AG20443 (cell line): ENCODE results near the gene ASTN2.
A peak's percentile ranks its signal among the peaks of the same experiment; 100 is the strongest.

Experiments used
- DNase-seq: peaks from one replicate; pipeline ENCODE4 v3.0.0; 2012; ENCODE audit warnings: low spot score, mixed read lengths

Gene ASTN2

DNA sequence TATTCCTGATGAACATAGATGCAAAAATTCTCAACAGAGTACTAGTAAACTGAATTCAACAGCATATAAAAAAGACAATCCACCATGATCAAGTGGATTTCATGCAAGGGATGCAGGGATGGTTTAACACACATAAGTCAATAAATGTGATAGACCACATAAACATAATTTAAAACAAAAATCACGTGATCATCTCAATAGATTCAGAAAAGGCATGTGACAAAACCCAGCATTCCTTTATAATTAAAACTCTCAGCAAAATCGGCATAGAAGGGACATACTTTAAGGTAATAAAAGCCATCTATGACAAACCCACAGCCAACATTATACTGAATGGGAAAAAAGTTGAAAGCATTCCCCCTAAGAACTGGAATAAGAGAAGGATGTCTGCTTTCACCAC, 894.6 kb downstream of the ASTN2 start:
- no peak for DNase-seq

DNA sequence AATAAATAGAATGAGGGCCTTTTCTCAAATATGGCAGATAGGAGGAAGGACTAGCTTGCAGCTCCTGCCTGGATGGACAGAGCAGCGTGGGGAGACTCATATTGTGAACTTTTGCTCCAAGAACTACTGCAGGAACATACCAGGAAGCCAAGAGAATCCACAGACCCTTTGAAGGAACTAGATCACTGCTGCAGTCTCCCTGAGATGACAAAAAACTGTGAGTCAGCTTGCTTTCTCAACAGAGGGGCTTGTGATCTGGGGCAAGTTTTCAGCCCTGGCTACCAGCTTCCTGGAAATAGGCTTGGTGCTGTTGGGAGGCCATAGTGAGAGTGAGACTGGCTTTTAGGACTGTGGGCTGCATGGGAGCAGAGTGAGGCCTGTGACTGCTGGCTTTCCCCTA, 898.4 kb downstream of the ASTN2 start:
- DNase-seq = no peak

DNA sequence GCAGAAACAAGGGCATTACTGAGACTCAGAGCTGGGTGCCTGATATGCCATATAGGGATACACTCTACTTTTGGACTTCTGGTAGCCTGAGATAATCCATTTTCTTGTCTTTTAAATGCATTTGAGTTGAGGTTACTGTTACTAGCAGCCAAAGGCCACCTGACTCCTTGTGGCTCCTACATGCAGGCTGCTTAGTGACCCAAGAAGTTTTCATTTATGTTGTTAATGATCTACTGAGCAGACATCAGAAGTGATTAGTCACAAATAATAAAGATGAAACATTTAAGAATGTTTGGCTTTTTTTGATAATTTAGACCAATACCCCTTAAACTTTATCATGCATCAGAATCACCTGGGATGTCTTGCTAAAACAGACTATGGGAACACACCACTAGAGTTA, 899.3 kb downstream of the ASTN2 start:
- no peak for DNase-seq

DNA sequence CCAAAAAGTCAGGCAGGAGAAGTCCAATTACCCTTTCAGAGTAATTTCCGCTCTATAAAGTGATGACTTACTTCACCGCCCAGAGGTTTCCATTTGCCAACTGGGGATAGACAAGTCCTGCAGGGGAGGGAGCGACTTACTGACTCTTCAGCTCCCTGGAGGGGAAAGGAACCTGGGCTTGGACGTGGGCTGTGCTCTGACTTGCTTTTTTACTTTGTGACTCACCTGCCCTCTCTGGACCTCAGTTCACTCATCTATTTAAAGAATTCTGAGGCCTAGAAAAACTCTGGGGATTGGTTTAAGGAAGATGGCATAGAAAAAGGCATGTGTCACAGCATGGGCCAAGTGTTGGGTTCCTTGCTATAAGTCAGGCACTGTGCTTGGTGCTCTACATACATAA, 908.2 kb downstream of the ASTN2 start:
- DNase-seq = no peak

DNA sequence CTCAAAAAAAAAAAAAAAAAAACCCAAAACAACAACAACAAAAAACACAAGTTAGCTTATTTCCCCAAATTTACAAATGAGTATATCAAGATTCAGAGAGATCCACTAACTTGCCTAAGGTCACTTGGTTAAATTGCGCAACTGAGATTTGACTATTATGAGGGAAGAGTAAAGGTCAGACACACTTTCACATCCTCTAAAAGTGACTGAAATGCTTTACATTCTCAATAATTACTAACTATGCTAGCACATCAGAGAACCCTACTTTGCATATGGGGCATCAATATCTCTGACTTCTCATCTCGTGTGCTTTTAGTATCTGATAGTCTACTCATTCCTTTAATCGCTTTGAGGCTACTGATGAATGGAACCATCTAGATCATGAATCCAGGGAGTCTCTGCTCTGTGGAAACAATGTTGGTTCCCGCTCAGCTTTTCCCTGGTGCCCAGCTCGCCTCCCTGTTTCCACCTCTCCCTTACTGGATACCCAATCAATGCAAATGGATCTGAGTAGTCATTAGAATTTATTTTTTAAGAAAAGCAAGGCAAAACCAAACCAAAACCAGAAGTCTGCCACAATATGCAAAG, 909.9 kb downstream of the ASTN2 start:
- no peak for DNase-seq

DNA sequence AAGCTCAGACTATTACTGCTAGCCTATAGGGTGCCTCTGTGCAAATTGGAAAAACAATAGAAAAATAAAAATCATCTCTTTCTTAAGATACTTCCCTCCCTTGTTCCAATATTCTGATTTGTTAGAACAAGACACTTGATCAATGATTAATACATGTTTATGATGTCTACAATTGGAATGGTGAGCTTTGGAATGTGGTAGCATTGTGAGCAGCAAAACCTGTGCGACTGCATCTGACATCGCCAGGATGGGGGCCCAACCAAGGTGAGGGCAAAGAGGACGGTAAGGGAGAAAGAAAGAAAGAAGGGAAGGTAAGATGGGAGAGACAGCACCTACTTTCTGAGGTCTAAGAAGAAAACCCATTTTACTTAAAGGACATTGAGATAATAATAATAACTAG, 910.8 kb downstream of the ASTN2 start:
- DNase-seq = no peak

DNA sequence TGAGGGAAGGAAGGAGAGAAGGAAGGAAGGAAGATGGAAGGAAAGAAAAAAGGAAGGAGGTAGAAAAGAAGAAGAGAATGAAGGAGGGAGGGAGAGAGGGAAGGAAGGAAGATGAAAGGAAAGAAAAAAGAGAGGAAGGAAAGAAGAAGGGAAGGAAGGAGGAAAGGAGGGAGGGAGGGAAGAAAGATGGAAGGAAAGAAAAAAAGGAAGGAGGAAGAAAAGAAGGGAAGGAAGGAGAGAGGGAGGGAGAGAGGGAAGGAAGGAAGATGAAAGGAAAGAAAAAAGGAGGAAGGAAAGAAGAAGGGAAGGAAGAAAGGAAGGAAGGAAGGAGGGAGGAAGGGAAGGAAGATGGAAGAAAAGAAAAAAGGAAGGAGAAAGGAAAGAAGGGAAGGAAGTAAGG, 912.1 kb downstream of the ASTN2 start:
- no peak for DNase-seq

DNA sequence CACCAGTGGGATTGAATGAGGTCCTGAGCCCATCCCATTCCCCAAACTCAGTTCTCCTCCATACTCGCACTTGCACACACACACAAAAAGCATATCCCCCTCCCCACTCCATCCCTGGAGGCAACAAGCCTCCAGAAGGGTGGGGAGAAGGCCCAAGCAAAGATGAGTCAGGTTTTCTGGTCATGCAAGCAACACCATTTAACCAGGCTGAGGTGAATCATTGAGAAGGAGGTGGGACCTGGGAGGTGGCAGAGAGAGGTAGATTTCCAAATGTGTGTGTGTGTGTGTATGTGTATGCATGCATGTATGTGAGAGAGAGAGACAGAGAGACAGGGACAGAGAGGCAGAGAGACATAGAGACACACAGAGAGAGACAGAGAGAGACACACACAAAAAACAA, 913.0 kb downstream of the ASTN2 start:
- DNase-seq = peak; percentile 38

DNA sequence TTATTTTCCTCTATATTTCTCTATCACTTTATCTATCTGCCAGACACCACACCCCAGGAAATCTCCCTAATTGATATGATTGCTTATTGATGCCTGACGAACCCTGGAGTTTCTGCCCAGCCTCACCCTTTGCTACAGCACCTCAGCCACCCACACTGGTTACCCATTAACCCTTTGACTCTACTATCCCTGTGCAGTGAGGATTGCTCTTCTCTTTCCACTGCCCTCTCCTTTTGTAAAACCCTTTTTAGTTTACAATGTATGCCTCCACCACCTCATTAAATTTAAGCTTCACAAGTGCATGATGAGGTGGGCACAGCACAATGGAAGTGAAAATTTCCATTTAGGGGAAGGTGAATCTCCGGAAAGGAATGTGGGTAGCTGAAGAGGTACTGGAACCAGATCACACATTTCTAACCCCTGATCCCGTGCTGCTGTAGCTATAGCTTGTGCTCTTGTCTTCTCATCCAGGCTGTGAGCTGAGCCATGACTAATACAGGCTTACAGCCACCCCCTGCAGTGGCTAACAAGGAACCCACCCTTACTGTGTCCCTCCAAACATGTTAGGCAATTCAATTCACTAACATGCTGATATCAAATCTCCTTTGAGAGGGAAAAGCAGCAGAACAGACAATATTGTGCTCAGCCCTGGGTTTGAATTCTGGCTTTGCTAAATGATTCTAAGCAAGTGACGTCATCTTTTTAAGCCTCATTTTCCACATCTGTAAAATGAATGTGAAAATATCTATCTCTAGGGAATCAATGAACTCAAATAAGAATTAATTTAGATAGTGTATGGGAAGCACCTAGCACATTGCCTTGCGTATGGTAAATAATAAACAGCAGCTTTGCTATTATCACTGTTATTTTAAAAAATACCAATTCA, 914.6 kb downstream of the ASTN2 start:
- DNase-seq = peak; percentile 88

DNA sequence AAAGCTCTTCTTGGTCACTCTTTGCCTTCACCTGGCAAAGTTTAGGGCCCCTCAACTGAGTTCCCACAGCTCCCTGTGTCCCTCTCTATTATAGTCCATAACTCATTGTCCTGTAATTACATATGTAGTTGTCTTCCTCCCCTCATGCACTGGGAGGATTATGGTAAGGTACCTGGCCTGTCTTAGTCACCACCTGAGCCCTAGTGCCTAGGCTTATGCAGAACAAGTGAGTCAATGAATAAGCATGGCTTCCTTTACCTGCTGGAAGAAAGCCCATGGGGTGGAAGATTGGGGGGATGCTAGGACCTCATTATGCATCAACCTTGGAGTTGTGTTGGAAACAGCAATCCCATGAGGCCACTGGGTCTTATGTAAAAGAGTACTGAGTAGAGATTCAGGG, 915.4 kb downstream of the ASTN2 start:
- DNase-seq = no peak

DNA sequence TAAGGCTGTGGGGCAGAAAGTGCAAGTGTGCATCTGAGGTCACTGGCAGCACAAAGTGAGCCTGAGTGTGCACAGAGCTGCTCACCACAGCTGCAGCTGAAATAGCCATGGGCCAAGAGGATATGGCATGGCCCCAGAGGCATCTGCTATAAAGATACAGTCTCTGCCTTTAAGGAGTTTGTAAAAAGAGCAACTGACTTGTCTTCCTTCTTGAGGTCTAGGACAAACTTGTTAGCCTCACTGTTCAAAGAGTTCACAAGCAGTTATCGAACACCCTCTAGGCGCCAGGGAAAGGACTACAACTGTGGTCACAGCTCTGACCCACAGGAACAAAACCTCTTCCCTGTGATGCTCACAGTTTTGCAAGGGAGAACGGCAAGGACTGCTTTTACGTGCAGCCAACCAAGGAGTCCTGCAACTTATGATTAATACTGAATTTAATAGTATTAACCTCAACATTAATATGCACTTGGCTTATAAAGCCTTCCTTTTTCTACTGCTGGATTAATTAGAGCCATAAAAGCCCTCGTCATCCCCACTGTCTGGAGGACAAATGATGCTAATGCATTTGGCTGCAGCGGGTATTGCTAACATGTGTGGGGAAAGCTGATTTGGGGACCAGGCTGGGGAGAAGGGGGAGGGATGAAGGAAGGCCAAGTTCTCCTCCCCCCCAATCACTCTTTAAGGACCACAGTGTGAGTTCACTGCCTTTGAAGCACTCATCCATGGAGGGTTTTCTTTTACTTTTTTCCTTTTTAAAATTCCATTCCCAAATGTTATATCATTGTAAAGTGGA, 917.6 kb downstream of the ASTN2 start:
- DNase-seq = no peak

DNA sequence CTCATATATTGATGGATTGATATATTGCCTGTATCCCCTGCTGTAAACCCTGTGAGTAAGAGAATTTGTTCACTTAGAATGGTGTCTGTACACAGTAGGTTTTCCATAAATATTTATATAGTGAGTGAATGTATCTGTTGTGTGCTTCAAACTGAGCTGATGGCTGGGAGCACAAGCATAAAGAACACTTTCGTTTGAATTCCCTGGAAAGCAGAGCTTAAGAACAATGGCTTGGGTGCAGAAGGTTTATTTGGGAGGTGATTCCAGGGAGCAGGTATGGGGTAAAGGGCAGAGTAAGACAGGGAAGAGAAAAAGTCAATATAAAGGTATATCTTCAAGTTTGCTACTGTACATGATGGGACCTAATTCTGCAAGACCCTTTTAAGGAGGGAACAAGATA, 918.7 kb downstream of the ASTN2 start:
- no peak for DNase-seq

DNA sequence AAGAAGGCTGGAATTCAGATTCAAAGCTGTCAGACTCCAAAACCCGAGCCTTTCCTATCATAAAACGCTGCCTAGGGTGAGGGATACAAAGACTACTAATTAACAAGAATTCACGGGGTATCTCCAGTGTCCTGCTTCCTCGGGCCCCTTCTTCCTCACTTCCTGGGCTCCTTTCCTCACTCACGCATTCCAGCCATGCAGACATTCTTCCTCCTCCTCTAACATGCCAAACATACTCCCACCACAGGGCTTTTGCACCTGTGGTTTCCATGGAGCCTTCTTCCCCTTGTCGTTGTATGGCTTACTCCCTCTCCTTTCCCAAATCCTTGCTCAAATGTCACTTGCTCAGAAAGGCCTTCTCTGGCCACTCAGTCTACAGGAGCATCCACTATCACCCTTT, 919.1 kb downstream of the ASTN2 start:
- DNase-seq = no peak

DNA sequence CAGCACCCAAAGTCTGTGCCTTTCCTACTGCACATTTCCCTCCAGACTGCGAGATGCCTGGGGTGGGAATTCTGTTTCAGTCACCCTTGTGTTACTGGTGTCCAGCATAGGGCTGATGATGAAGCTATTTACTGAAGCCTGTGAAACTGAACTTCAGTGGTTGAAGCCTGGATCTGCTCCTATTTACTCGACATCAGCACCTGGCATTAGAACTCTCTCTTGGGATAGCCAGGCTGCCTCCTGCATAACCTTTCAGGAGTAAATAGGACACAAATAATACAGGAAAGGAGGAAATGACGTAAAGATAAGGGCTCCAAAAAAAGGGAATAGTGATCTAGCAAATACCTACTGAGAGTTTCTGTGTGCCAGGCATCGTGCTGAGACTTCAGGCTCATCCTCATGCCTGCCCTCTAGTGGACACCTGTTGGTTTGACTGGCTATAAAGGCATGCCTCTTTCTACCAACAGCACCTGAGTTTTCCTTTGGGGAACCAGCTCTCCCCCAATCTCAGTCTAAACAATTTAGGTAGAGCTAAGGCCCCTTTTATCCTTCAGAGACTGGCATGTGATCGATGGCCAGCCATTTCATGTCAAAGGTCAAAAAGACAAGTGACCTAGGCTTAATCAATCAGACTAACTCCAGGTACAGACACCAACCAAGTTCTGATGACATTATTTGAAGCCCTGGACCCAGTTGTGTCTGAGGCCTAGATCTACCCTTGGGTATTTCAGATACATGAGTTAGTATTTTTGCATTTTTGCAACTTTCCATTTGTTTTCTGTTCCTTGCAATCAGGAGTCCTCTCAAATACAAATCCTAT, 919.8 kb downstream of the ASTN2 start:
- no peak for DNase-seq

DNA sequence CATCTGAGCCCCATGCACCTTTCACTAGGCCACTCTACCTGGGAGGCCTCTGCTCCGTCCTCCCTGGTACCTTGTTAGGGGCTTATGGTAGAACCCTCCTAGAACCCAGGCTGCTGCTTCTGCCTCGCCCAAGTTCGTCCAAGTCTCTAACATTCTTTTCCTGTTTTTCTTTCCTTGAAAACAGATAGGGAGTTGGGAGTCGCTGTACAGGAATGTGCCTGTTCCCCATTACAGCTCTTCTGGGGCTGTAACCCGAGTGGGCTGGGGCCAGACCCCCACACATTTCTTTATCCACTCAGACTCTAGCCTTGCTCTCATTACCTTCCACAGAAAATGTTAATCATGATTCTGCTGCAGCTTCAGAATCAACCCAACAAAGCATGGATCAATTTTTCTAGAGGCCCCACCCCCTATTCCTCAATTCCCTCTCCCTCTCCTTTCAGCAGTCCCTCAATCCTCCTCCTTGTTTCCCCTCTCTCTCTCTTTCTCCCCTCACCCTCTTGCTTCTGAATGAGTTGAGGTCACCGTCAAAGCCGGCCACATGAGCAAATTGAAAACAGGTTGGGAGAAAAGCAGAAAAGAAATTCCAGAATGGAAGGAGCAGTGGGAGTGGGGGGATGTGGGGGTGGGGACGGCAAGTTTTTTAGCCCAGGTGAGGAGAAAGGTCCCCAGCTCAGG, 921.5 kb downstream of the ASTN2 start:
- peak; percentile 31 for DNase-seq

DNA sequence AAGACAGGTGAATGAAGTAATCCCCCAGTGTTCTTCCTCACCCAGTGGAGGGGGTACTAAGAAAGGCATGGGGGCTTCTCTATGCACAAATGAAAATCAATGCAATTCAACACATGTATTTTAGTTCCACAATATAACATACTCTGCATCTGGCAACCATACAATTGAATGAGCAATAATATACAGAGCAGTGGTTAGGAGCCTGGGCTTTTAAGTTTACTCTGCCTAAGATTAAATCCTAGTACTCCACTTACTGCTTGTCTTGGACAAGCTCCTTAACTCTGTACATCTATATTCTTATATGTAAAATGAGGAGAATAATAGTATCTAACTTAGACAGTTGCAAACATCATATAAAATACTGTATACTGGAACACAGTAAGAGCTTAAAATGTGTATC, 923.2 kb downstream of the ASTN2 start:
- no peak for DNase-seq

DNA sequence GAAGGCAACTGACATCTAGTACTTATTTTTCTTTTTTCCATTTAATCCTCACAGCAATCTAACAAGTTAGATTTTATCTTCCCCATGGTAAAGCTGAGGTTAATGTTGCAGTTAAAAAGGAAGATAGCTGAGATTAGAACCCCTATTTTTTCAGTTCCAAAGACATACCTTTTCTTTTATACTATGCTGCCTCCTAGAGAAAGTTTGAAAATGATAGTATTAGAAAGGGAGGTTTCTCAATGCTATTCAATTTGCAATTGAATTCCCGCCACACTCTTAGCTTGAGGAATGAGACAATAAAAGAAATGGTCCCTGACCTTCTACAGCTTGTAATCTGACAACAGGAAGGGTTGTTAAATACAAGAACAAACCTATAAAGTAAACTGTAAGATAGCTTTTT, 923.6 kb downstream of the ASTN2 start:
- DNase-seq = no peak

DNA sequence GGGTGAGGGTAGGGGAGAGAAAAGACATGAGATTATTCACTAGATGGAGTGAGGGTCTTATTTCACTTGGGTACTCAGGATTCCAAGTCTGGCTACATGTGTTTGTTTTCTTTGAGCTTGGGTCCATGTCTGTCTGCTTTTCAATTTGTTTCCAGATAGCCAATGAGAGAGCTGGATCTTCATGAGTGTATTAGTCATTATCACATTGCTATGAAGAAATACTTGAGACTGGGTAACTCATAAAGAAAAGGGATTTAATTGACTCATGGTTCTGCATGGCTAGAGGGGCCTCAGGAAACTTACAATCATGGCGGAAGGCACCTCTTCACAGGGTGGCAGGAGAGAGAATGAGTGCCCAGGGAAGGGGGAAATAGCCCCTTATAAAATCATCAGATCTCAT, 924.5 kb downstream of the ASTN2 start:
- no peak for DNase-seq

DNA sequence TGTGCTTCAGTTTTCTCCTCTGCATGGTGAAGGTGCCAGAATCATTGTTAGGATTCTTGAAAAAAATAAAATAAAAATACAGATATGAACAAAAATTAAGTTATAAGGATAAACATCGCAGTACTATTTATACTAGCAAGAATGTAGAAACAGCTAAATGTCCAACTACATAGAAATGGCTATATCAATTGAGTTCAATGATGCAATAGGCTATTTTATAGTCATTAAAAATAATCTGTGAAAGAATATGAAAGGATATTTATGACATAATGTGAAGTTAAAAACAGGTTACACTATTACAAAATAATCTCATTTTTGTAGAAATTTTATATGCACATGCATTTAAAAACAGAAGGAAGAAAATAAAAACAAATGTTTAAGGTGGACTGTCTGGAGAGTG, 926.5 kb downstream of the ASTN2 start:
- DNase-seq = no peak

DNA sequence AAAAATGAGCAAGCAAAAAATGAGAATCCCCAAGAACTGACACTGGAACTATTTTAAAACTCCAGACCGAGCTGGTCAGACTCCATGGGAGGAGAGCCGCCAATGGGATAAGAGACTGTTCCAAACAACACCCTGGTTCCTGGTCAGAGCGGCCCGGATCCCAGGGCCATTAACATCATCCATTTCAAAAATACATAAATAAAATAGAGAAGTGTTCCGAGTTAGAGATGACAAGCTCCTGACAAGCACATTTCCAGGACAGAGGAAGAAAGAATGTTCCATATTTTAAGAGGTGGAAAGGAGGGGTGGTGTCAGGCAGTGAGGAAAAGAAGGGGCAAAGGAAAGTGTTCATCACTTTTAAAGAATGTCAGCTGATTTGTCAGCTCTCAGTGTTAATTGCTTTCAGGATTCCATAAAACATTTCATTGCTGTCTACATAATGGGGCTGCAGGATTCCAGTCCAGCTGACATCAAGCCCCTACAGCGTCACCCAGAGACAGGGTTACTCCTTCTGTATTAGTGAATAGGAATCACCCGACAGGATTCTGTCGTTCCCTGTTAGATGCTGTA, 930.3 kb downstream of the ASTN2 start:
- peak; percentile 23 for DNase-seq
